CD4-positive, alpha-beta T cell (primary cell): ENCODE results near the gene IFFO2. TPM values are rescaled to one million over a fixed set of nuclear protein-coding genes. Genes with fewer than 3 reads are reported as not detected.

Experiments
- ATAC-seq: fragments of 200-7000 bp; cut with Tn5 transposase; one replicate; pipeline ENCODE4 v1.10.0; 2022; ENCODE audit warnings: mild to moderate bottlenecking; ENCODE audit not compliant: poor library complexity
- CTCF ChIA-PET: fragments of 350-600 bp; sonication (Branson Sonifier 250); formaldehyde crosslinking; loops from one replicate; lab custom pipeline; 2021; ENCODE audit warnings: antibody characterized with exemption, inconsistent platforms; lab: Charles Lee
- POLR2A ChIA-PET: fragments of 350-600 bp; sonication (Branson Sonifier 250); formaldehyde crosslinking; loops from one replicate; lab custom pipeline; 2021; ENCODE audit warnings: antibody characterized with exemption, inconsistent platforms; lab: Charles Lee
- DNase-seq, 14 experiments: peaks; one replicate each; pipeline ENCODE4 v3.0.0-alpha.2; 2013 to 2020; ENCODE audit warnings: mixed read lengths in 2 of 14
- H3K27ac ChIP-seq, 2 donors: one replicate each; pipeline versions ENCODE4 v1.5.1 to v1.7.0; 2013; ENCODE audit warnings: low read length in 2 of 2, low read depth in 1 of 2, mild to moderate bottlenecking in 1 of 2
- H3K27me3 ChIP-seq, 2 experiments: 1 replicate in 1 of 2; 2 replicates in 1 of 2; pipeline versions ENCODE4 v1.6.1 to v1.7.0; 2013; ENCODE audit warnings: low read length in 2 of 2, control low read depth in 1 of 2, mild to moderate bottlenecking in 1 of 2, moderate library complexity in 1 of 2; ENCODE audit not compliant: insufficient read depth in 2 of 2, control insufficient read depth in 1 of 2
- H3K36me3 ChIP-seq: one replicate; pipeline ENCODE4 v1.6.1; 2013; ENCODE audit warnings: low read length, control low read depth; ENCODE audit not compliant: insufficient read depth
- H3K4me1 ChIP-seq: one replicate; pipeline ENCODE4 v1.6.1; 2013; ENCODE audit warnings: low read length, control low read depth; ENCODE audit not compliant: insufficient read depth
- H3K4me3 ChIP-seq: one replicate; pipeline ENCODE4 v1.5.1; 2013; ENCODE audit warnings: mild to moderate bottlenecking, low read length, moderate library complexity
- H3K9me3 ChIP-seq, 2 experiments: 1 replicate in 1 of 2; 2 replicates in 1 of 2; pipeline versions ENCODE4 v1.6.1 to v1.7.0; 2013; ENCODE audit warnings: low read length in 2 of 2, mild to moderate bottlenecking in 2 of 2, control low read depth in 1 of 2, moderate library complexity in 1 of 2; ENCODE audit not compliant: control insufficient read depth in 1 of 2, insufficient read depth in 1 of 2
- H3K27ac Mint-ChIP-seq: one replicate; pipeline ENCODE4 v1.8.0; 2020; ENCODE audit warnings: mixed read lengths
- H3K27me3 Mint-ChIP-seq: one replicate; pipeline ENCODE4 v1.8.0; 2021; ENCODE audit warnings: mixed read lengths
- H3K36me3 Mint-ChIP-seq: one replicate; pipeline ENCODE4 v1.8.0; 2021; ENCODE audit warnings: low read depth, mixed read lengths
- H3K4me1 Mint-ChIP-seq: one replicate; pipeline ENCODE4 v1.8.0; 2021; ENCODE audit warnings: low read depth, mixed read lengths
- H3K4me3 Mint-ChIP-seq: one replicate; pipeline ENCODE4 v1.8.0; 2020; ENCODE audit warnings: mild to moderate bottlenecking, mixed read lengths
- H3K9me3 Mint-ChIP-seq: one replicate; pipeline ENCODE4 v1.8.0; 2020; ENCODE audit warnings: mixed read lengths
- CTCF ChIP-seq: fragments of 200-600 bp; IDR thresholded peaks from one replicate; pipeline ENCODE4 v1.8.0; 2022; ENCODE audit warnings: antibody characterized with exemption, mild to moderate bottlenecking
- intact Hi-C, 2 experiments: fragments of 100-400 bp; cut with DNase I in 1 of 2; cut with micrococcal nuclease in 1 of 2; formaldehyde crosslinking; loops; one replicate each; pipeline versions ENCODE4 v1.15.1 to v1.9.0; 2023 to 2025; cut with DNase I, micrococcal nuclease
- total RNA-seq, 174 experiments: library from RNA in 2 of 174; stranded (reverse) in 2 of 174; gene quantifications; one replicate each; pipeline ENCODE4 v1.2.3 and lab custom pipeline; 2021 to 2026

Gene IFFO2
- total RNA-seq, 2 experiments from 2014 or later = 106 to 112 TPM

DNA sequence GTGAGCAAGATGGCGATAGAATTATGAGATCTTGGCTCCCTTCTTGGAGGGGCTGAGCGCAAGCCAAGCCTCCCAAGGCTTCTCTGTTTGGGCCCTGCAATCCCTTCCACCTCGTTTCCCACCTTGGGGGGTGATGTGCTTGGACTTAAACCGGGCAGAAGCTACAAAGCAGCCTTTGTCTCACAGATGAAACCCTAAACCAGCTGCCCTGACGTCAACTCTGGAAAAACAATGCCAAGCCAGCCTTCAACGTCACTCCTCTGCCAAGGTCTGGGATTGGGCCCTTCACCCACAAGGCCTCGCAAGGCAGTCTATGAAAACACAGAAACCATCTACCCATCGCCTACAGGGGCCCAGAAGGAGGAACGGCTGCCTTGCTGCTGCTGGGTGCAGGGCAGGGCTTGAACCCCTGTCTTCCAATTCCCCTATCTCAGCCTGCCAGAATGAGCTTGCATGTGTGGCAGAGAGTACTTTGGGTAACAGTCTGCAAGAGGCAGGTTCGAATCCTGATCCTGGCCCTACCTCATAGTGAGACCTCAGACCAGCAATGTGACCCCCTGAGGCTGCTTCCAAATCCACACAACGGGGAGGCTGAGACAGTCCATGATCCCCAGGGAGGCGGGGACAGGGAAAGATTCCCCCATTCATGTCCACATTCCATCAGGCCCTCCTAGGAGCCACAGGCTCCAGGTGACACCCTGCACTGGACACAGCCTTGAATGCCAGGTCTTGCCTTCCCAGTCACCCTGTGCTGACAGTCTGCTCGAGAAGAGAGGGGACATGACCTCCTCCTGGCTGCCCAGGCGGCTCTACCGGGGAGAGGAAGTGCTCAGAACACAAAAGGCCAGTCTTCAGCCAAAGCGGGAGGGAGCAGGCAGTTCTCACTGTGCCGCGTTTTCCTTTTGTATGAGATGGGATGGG is 15.0 kb downstream of the IFFO2 start:
- Mint-ChIP-seq H3K36me3 (peaks cover 4% of the 10 kb centered on the region), H3K9me3 (no peaks in the 10 kb centered on the region), H3K4me1 (peaks cover 81% of the 10 kb centered on the region), H3K27me3 (no peaks in the 10 kb centered on the region), H3K4me3 (peak overlapping the region; percentile 13), H3K27ac (peak overlapping the region; percentile 61)
- ChIA-PET POLR2A (interaction anchor here (0.6 to 1.2 kb wide), 2 partner anchors 12 to 14 kb away, joined by 3 to 4 read pairs; no protein-coding TSS in a partner anchor), CTCF (interaction anchor here (2.2 kb wide), 1 partner anchor 14 kb away, joined by 8 read pairs; no protein-coding TSS in a partner anchor)
- H3K27ac ChIP-seq = no peak overlapping the region
- no peak for TF ChIP-seq CTCF
- ATAC-seq (no peak), DNase-seq (no peak)
- no peaks in the 10 kb centered on the region for H3K27me3 ChIP-seq
- no peak overlapping the region for H3K4me3 ChIP-seq
- H3K9me3 ChIP-seq = no peaks in the 10 kb centered on the region
- peaks cover 100% of the 10 kb centered on the region for H3K4me1 ChIP-seq
- peaks cover 17% of the 10 kb centered on the region for H3K36me3 ChIP-seq
- intact Hi-C loops = no loop called here

- Mint-ChIP-seq H3K36me3 (peaks cover 4% of the 10 kb centered on the region), H3K9me3 (no peaks in the 10 kb centered on the region), H3K4me3 (no peak overlapping the region), H3K4me1 (peaks cover 83% of the 10 kb centered on the region), H3K27ac (peak overlapping the region; percentile 61), H3K27me3 (no peaks in the 10 kb centered on the region)
- no peak overlapping the region for H3K27ac ChIP-seq
- DNase-seq (no peak), ATAC-seq (no peak)
- no peaks in the 10 kb centered on the region for H3K9me3 ChIP-seq
- H3K36me3 ChIP-seq = peaks cover 17% of the 10 kb centered on the region
- no peak for TF ChIP-seq CTCF
- no peaks in the 10 kb centered on the region for H3K27me3 ChIP-seq
- peaks cover 100% of the 10 kb centered on the region for H3K4me1 ChIP-seq
- intact Hi-C loops = no loop called here
- POLR2A ChIA-PET = interaction anchor here (0.6 to 1.2 kb wide), 2 partner anchors 11 to 15 kb away, joined by 3 to 4 read pairs; no protein-coding TSS in a partner anchor
- CTCF ChIA-PET = interaction anchor here (2.2 kb wide), 1 partner anchor 13 kb away, joined by 8 read pairs; no protein-coding TSS in a partner anchor
- no peak overlapping the region for H3K4me3 ChIP-seq
Measured at GRCh38 chr1:18940303-18941020, 16.0 kb downstream of the IFFO2 start.

DNA sequence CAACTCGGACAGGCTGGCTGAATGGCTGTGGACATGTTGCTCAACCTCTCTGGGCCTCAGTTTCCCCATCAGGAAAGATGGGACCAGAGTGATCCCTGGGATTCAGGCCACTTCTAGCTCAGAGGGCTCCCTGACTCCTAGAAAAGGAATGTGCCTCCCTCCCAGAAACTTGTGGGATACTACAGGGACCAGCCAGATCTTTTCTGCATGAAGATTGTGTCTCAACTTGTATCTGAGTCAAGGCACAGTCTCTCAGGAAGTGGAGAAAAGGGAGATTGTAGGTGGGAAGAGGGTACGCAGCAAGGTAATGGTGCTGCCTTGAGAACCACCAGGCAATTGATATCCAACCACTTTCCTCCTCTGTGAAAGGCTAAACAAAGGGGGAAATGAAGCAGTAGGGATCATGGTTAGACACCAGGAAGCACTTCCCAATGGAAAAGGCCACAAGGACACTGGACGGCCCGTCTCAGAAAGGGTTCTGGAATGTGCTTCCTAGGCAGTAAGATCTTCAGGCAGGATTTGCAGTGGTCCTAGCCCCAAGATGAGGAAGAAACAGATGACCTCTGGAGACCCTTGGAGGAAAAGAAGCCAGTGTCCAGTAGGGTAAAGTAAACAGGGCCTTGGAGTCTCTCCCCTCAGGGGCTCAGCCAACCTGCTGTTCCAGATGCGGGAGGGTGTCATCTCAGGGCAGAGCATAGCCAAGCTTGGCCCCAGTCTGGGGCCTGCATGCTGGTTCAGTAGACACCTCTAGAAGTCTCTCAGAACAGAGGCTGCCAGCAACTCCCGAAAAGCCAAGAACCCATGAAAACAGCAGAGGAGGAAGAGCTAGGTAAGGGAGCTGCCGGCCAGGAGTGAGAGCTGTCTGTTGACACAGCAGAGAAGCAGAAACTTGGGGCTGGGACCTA is 16.8 kb downstream of the IFFO2 start:
- Mint-ChIP-seq H3K9me3 (no peaks in the 10 kb centered on the region), H3K27me3 (no peaks in the 10 kb centered on the region), H3K27ac (peak overlapping the region; percentile 61), H3K4me1 (peaks cover 83% of the 10 kb centered on the region), H3K36me3 (peaks cover 4% of the 10 kb centered on the region), H3K4me3 (no peak overlapping the region)
- ChIA-PET CTCF (no interaction called here), POLR2A (interaction anchor here (0.7 to 2.8 kb wide), 5 partner anchors 10 to 37 kb away, joined by 3 to 10 read pairs (median 3); partner anchors contain the start of gene ALDH4A1)
- ATAC-seq = no peak
- peaks cover 100% of the 10 kb centered on the region for H3K4me1 ChIP-seq
- no peak for TF ChIP-seq CTCF
- intact Hi-C loops = no loop called here
- no peak overlapping the region for H3K4me3 ChIP-seq
- no peaks in the 10 kb centered on the region for H3K27me3 ChIP-seq
- no peak for DNase-seq
- peaks cover 17% of the 10 kb centered on the region for H3K36me3 ChIP-seq
- H3K9me3 ChIP-seq = no peaks in the 10 kb centered on the region
- H3K27ac ChIP-seq = peak overlapping the region; percentile 24 to 40
